Body of pancreas (tissue), 4 donors: Measurements from ENCODE around the gene SCN1B.

ENCODE experiments used
- POLR2A ChIP-seq, 3 donors: fragments of 450-650 bp; IDR thresholded peaks; one replicate each; pipeline ENCODE4 v1.6.1; 2016; ENCODE audit warnings: antibody characterized with exemption in 3 of 3, mild to moderate bottlenecking in 2 of 3
- TF ChIP-seq, protein P1 (sequence below), 7 experiments: fragments of 450-650 bp in 4 of 7; fragments of 200-600 bp in 3 of 7; sonication (generic) in 3 of 7; IDR thresholded peaks; one replicate each; pipeline ENCODE4 v1.5.1; 2016 to 2019; ENCODE audit warnings: antibody characterized with exemption in 7 of 7

DNA sequence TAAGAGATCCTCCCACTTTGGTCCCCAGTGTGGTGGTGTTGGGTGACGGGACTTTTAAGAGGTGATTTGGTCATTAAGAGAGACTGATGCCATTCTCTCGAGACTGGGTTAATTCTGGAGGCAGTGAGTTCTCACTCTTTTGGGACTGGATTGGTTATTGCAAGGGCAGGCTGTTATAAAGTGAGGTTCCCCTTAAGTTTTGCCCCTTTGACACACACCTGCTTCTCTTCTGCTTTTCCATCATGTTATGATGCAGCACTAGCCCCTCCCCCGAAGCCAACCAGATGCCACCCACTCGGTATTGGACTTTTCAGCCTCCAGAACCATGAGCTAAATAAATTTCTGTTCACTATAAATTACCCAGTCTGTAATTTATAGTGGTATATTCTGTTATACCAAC lies 46.5 kb upstream of the SCN1B start:
- TF ChIP-seq, protein P1, sequence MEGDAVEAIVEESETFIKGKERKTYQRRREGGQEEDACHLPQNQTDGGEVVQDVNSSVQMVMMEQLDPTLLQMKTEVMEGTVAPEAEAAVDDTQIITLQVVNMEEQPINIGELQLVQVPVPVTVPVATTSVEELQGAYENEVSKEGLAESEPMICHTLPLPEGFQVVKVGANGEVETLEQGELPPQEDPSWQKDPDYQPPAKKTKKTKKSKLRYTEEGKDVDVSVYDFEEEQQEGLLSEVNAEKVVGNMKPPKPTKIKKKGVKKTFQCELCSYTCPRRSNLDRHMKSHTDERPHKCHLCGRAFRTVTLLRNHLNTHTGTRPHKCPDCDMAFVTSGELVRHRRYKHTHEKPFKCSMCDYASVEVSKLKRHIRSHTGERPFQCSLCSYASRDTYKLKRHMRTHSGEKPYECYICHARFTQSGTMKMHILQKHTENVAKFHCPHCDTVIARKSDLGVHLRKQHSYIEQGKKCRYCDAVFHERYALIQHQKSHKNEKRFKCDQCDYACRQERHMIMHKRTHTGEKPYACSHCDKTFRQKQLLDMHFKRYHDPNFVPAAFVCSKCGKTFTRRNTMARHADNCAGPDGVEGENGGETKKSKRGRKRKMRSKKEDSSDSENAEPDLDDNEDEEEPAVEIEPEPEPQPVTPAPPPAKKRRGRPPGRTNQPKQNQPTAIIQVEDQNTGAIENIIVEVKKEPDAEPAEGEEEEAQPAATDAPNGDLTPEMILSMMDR (IDR thresholded peaks at IDR 0.05): no peak
- TF ChIP-seq POLR2A (IDR thresholded peaks at IDR 0.05): no peak
